Adrenal gland (tissue), 19 donors: ENCODE measurements around the gene TMEM151B. TPM values are rescaled to one million over a fixed set of nuclear protein-coding genes. Genes with fewer than 3 reads are reported as not detected.

Experiments used
- DNase-seq, 7 donors: peaks; one replicate each; pipeline ENCODE4 v3.0.0-alpha.2; 2019 to 2020
- H3K27ac ChIP-seq, 5 donors: fragments of 200-600 bp; sonication (generic) in 4 of 5; 1 replicate in 3 of 5; 2 replicates in 2 of 5; pipeline versions ENCODE4 v1.5.1 to v1.8.0; 2016 to 2020; ENCODE audit warnings: mild to moderate bottlenecking in 1 of 5
- H3K27me3 ChIP-seq: fragments of 200-600 bp; 2 replicates; pipeline ENCODE4 v1.8.0; 2021
- H3K36me3 ChIP-seq, 2 donors: fragments of 200-600 bp; replicated peaks in 1 of 2; 1 replicate in 1 of 2; 2 replicates in 1 of 2; pipeline versions ENCODE4 v1.5.1 to v1.8.0; 2018 to 2022
- H3K4me1 ChIP-seq, 2 donors: fragments of 200-600 bp; replicated peaks in 1 of 2; 1 replicate in 1 of 2; 2 replicates in 1 of 2; pipeline versions ENCODE4 v1.5.1 to v1.8.0; 2018 to 2021
- H3K4me3 ChIP-seq, 4 donors: fragments of 200-600 bp; sonication (generic) in 3 of 4; one replicate each; pipeline ENCODE4 v1.5.1; 2016 to 2018
- H3K9me3 ChIP-seq, 3 donors: fragments of 200-600 bp; sonication (generic) in 1 of 3; replicated peaks in 1 of 3; 1 replicate in 2 of 3; 2 replicates in 1 of 3; pipeline versions ENCODE4 v1.5.1 to v1.8.0; 2016 to 2021
- CTCF ChIP-seq, 6 experiments: fragments of 450-650 bp in 4 of 6; fragments of 200-600 bp in 2 of 6; sonication (generic) in 1 of 6; IDR thresholded peaks; 1 replicate in 5 of 6; 2 replicates in 1 of 6; pipeline versions ENCODE4 v1.5.1 to v1.8.0; 2016 to 2021; ENCODE audit warnings: antibody characterized with exemption in 6 of 6, mild to moderate bottlenecking in 2 of 6, moderate library complexity in 1 of 6
- POLR2A ChIP-seq, 2 donors: fragments of 450-650 bp; IDR thresholded peaks; one replicate each; pipeline ENCODE4 v1.6.1; 2017; ENCODE audit warnings: antibody characterized with exemption in 2 of 2, mild to moderate bottlenecking in 2 of 2, moderate library complexity in 1 of 2
- WGBS, 4 donors: extraction: QIAGEN DNeasy Blood & Tissue Kit in 2 of 4; methylation state at CpG; one replicate each; pipeline versions ENCODE4 v1.1.5 to v1.1.7; 2013 to 2017; 5-methylcytosine and 5-hydroxymethylcytosine counted together
- intact Hi-C, 2 donors: fragments of 100-400 bp; cut with DNase I; formaldehyde crosslinking; loops; one replicate each; pipeline versions ENCODE4 v1.14.1 to v1.15.0; 2022 to 2023
- long read RNA-seq, 10 donors: library from polyadenylated mRNA in 3 of 10; unstranded in 2 of 10; stranded (forward) in 1 of 10; transcript quantifications; one replicate each; pipeline ENCODE4 v2.0.0 and lab custom pipeline, GENCODE V29; 2021 to 2026
- polyA plus RNA-seq, 3 donors: library from polyadenylated mRNA; stranded (reverse); fragments of 200-250 nt in 2 of 3; fragments of 350-450 nt in 1 of 3; fragmentation: Illumina TruSeq in 1 of 3; extraction: RNeasy Lipid Tissue Mini Kit (QIAGEN cat#74804) in 1 of 3; gene quantifications; one replicate each; pipeline ENCODE4 v1.2.3, GENCODE V29; 2013 to 2014
- total RNA-seq, 9 donors: library from RNA; depleted of rRNA in 4 of 9; stranded (reverse); fragments of >200 nt in 4 of 9; fragments of 120-200 nt in 1 of 9; fragmentation: NEBNext Ultra II Directional in 1 of 9; extraction: Animal tissue kit (Norgen Biotek cat#: 25700) in 1 of 9; gene quantifications; one replicate each; pipeline versions ENCODE4 v1.1.0 to v1.2.4, GENCODE V29; 2013 to 2023
- donor health status: healthy with polysubstance abuse.
- donor health status: Bipolar disorder and iron deficiency.
- donor health status: DM: yes; HTN: yes; CAD: no.
- donor health status: DM: no; HTN: no; CAD: no.
- donor health status: DM: no; HTN: no; CAD: no.
- donor health status: DM: yes; HTN: yes; CAD: no.

The TMEM151B gene
- total RNA-seq = 1 to 10 TPM in 2 of 9 donors, under 1 TPM in 5, not detected in 2; 0.07 to 3.3 (median 0.67) TPM
- polyA plus RNA-seq = 1 to 10 TPM in 2 of 3 donors, under 1 TPM in 1; 0.88 to 3.9 (median 1.2) TPM
- long read RNA-seq, donor 1 = 0 reads
- long read RNA-seq, donor 2 = 0 reads
- long read RNA-seq, donor 3 = 0 reads
- long read RNA-seq, donor 4 = 0 reads
- long read RNA-seq, donor 5 = 0 reads
- long read RNA-seq, donor 6 = 0 reads
- long read RNA-seq, donor 7 = 0 reads
- long read RNA-seq, donor 8 = 0 reads
- long read RNA-seq, donor 9 = 0 reads
- long read RNA-seq, donor 10 = 0 reads

- Histone ChIP-seq H3K36me3 (no peaks in the 10 kb centered on the region), H3K9me3 (no peaks in the 10 kb centered on the region), H3K4me1 (peaks cover 0 to under 1% of the 10 kb centered on the region in 2 donors), H3K27ac (no peak within 1 kb of the TSS), H3K4me3 (peak within 1 kb of the TSS in 1 of 4 donors; percentile 55), H3K27me3 (peaks cover 22% of the 10 kb centered on the region)
- 15 to 55% (median 24%) methylated on average over 9 to 26 of the region's 29 CpGs for WGBS, 4 donors
- peak in 1 of 7 donors; percentile 58 for DNase-seq
- intact Hi-C loops = loop anchor here (2.0 to 5.0 kb wide), 2 partner anchors 67 to 69 kb away; no protein-coding TSS in a partner anchor
- TF ChIP-seq CTCF (IDR thresholded peaks at IDR 0.05) (no peak), POLR2A (IDR thresholded peaks at IDR 0.05) (no peak)
Observed at GRCh38 chr6:44269921-44270525, at the start of gene TMEM151B. TMEM151B (plus strand) TSS chr6:44270450; CDS start chr6:44270743, 293 bp downstream.

- Histone ChIP-seq H3K4me3 (no peak overlapping the region), H3K27ac (peak overlapping the region; percentile 76 to 91 (median 89)), H3K9me3 (no peaks in the 10 kb centered on the region), H3K4me1 (peaks cover 46 to 79% of the 10 kb centered on the region in 2 donors), H3K36me3 (no peaks in the 10 kb centered on the region), H3K27me3 (no peaks in the 10 kb centered on the region)
- WGBS, 4 donors = 71 to 80% (median 76%) methylated on average over 4 of the region's 4 CpGs
- DNase-seq = no peak
- TF ChIP-seq POLR2A (IDR thresholded peaks at IDR 0.05) (no peak), CTCF (IDR thresholded peaks at IDR 0.05) (no peak)
- intact Hi-C loops = no loop called here
Observed at GRCh38 chr6:44220913-44221290, 49.3 kb upstream of the TMEM151B start.

GRCh38 chr6:44221291-44221960 is 48.8 kb upstream of the TMEM151B start:
- peaks cover 52 to 85% of the 10 kb centered on the region in 2 donors for H3K4me1 ChIP-seq
- intact Hi-C loops = no loop called here

More at GRCh38 chr6:44221291-44221960, 48.8 kb upstream of the TMEM151B start:
- TF ChIP-seq CTCF (IDR thresholded peaks at IDR 0.05) (peak; percentile 65 to 92 (median 88)), POLR2A (IDR thresholded peaks at IDR 0.05) (peak in 1 of 2 donors; percentile 65)
- Histone ChIP-seq H3K4me3 (peak overlapping the region in 1 of 4 donors; percentile 10), H3K36me3 (no peaks in the 10 kb centered on the region), H3K27me3 (no peaks in the 10 kb centered on the region), H3K9me3 (no peaks in the 10 kb centered on the region), H3K27ac (peak overlapping the region; percentile 76 to 91 (median 89))
- DNase-seq = peak; percentile 90 to 98 (median 96)
- WGBS, 4 donors = 3 to 21% (median 7%) methylated on average over 3 to 4 of the region's 4 CpGs
